Pancreas (tissue), 10 donors: Measurements from ENCODE around the gene TSPAN4. TPM values are rescaled to one million over a fixed set of nuclear protein-coding genes. Genes with fewer than 3 reads are reported as not detected.

Experiments
- ATAC-seq, 4 donors: fragments of 200-7000 bp; cut with Tn5 transposase; one replicate each; pipeline versions ENCODE4 v1.8.0 to v1.9.1; 2020; ENCODE audit warnings: mild to moderate bottlenecking in 4 of 4, moderate library complexity in 4 of 4
- DNase-seq, 6 donors: peaks; one replicate each; pipeline ENCODE4 v3.0.0-alpha.2; 2020
- FAIRE-seq: peaks from 2 replicates; lab custom pipeline; 2012; peaks lifted over from hg19 to GRCh38; lab: Jason Lieb, UNC
- H3K27ac ChIP-seq, 4 donors: fragments of 200-600 bp; sonication (generic); 1 replicate in 3 of 4; 2 replicates in 1 of 4; pipeline versions ENCODE4 v1.5.0 to v1.8.0; 2020
- H3K27me3 ChIP-seq, 4 donors: fragments of 200-600 bp; one replicate each; pipeline ENCODE4 v1.8.0; 2021
- H3K36me3 ChIP-seq, 3 donors: fragments of 200-600 bp; sonication (generic) in 1 of 3; one replicate each; pipeline versions ENCODE4 v1.5.0 to v1.8.0; 2020 to 2021
- H3K4me1 ChIP-seq, 3 donors: fragments of 200-600 bp; one replicate each; pipeline ENCODE4 v1.8.0; 2021
- H3K4me3 ChIP-seq, 4 donors: fragments of 200-600 bp; sonication (generic) in 2 of 4; one replicate each; pipeline versions ENCODE4 v1.5.0 to v1.8.0; 2020 to 2021
- H3K9me3 ChIP-seq, 4 donors: fragments of 200-600 bp; one replicate each; pipeline ENCODE4 v1.8.0; 2021
- WGBS, 2 donors: extraction: QIAGEN DNeasy Blood & Tissue Kit; methylation state at CpG; one replicate each; pipeline ENCODE4 v1.1.7; 2013; 5-methylcytosine and 5-hydroxymethylcytosine counted together
- intact Hi-C, 3 donors: fragments of 100-400 bp; cut with DNase I; formaldehyde crosslinking; loops; one replicate each; pipeline versions ENCODE4 v1.11.1 to v1.14.2; 2022
- polyA plus RNA-seq, 2 donors: library from polyadenylated mRNA; stranded (reverse); fragments of 200-250 nt; gene quantifications; one replicate each; pipeline ENCODE4 v1.2.3, GENCODE V29; 2013
- total RNA-seq, 6 donors: library from RNA; stranded (reverse); fragmentation: NEBNext Ultra II Directional in 4 of 6; extraction: Animal tissue kit (Norgen Biotek cat#: 25700) in 4 of 6; gene quantifications; one replicate each; pipeline versions ENCODE4 v1.2.1 to v1.2.4, GENCODE V29; 2021 to 2023
- TF ChIP-seq, protein P1 (sequence below), 4 donors: fragments of 200-600 bp; sonication (generic) in 3 of 4; IDR thresholded peaks; one replicate each; pipeline versions ENCODE4 v1.5.0 to v1.8.0; 2021; ENCODE audit warnings: antibody characterized with exemption in 4 of 4
- donor health status: healthy with polysubstance abuse.
- donor health status: DM: no; HTN: no; CAD: no; lungs with moderate emphysema.
- donor health status: DM: no; HTN: no; CAD: no.
- donor health status: control.
- donor health status: control.
- donor health status: Bipolar disorder and iron deficiency.
- donor health status: DM: yes; HTN: yes; CAD: no.
- donor health status: DM: no; HTN: no; CAD: no.
- donor health status: DM: no; HTN: no; CAD: no.
- donor health status: DM: yes; HTN: yes; CAD: no.

Gene TSPAN4
- total and polyA plus RNA-seq, 8 donors = 15.3 to 67.2 (median 20.3) TPM

DNA sequence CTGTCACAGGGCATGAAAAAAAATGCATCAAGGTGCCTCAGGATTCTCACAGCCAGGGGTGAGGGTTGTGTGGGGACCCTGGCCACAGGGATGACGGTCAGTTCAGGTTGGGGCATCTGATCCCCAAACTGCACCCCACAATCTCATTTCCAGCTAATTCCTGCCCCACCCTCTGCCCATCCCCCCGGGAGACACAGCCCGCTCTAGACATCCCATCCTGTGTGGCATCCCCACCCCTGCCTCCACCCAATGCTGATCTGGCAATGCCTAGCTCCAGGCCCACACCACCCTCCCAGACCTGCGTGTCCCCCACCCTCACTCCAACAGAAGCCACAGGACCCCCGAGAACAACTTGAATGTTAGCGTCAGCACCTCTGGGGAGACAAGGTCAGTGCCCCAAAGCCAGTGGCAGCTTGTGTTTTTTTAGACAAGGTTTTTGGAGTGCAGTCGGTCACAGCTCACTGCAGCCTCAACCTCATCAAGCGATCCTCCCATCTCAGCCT lies 25.3 kb downstream of the TSPAN4 start:
- intact Hi-C loops = no loop called here
- FAIRE-seq (no peak), ATAC-seq (no peak)

GRCh38 chr11:868394-868793 lies 25.7 kb downstream of the TSPAN4 start:
- Histone ChIP-seq H3K4me1 (no peaks in the 10 kb centered on the region), H3K27me3 (no peaks in the 10 kb centered on the region), H3K4me3 (no peak overlapping the region), H3K27ac (peak overlapping the region in 1 of 4 donors; percentile 17), H3K9me3 (no peaks in the 10 kb centered on the region), H3K36me3 (peaks cover 0 to 5% (median 0%) of the 10 kb centered on the region in 3 donors)
- intact Hi-C loops = no loop called here
- FAIRE-seq (no peak), DNase-seq (peak; percentile 54 to 90 (median 74)), ATAC-seq (peak; percentile 52 to 76 (median 68))
- WGBS, 2 donors = 51% methylated on average over 17 of the region's 17 CpGs
- TF ChIP-seq, protein P1, sequence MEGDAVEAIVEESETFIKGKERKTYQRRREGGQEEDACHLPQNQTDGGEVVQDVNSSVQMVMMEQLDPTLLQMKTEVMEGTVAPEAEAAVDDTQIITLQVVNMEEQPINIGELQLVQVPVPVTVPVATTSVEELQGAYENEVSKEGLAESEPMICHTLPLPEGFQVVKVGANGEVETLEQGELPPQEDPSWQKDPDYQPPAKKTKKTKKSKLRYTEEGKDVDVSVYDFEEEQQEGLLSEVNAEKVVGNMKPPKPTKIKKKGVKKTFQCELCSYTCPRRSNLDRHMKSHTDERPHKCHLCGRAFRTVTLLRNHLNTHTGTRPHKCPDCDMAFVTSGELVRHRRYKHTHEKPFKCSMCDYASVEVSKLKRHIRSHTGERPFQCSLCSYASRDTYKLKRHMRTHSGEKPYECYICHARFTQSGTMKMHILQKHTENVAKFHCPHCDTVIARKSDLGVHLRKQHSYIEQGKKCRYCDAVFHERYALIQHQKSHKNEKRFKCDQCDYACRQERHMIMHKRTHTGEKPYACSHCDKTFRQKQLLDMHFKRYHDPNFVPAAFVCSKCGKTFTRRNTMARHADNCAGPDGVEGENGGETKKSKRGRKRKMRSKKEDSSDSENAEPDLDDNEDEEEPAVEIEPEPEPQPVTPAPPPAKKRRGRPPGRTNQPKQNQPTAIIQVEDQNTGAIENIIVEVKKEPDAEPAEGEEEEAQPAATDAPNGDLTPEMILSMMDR (IDR thresholded peaks at IDR 0.05) = no peak

More for the DNA sequence above, 25.3 kb downstream of the TSPAN4 start:
- Histone ChIP-seq H3K36me3 (peaks cover 0 to 5% (median 0%) of the 10 kb centered on the region in 3 donors), H3K4me1 (no peaks in the 10 kb centered on the region), H3K27ac (peak overlapping the region in 1 of 4 donors; percentile 17), H3K4me3 (no peak overlapping the region), H3K9me3 (no peaks in the 10 kb centered on the region), H3K27me3 (no peaks in the 10 kb centered on the region)
- TF ChIP-seq, protein P1 (IDR thresholded peaks at IDR 0.05) = no peak
- 63 to 75% methylated on average over 8 of the region's 8 CpGs for WGBS, 2 donors
- DNase-seq = no peak

- peak in 2 of 4 donors; percentile 2 for ATAC-seq
- intact Hi-C loops = no loop called here
- no peaks in the 10 kb centered on the region for H3K4me1 ChIP-seq
- WGBS, 2 donors = 78 to 82% methylated on average over 12 of the region's 12 CpGs
- TF ChIP-seq, protein P1 (IDR thresholded peaks at IDR 0.05) = no peak
- no peak for DNase-seq
- no peak overlapping the region for H3K4me3 ChIP-seq
- no peaks in the 10 kb centered on the region for H3K9me3 ChIP-seq
- no peaks in the 10 kb centered on the region for H3K27me3 ChIP-seq
- H3K36me3 ChIP-seq = peaks cover 0 to 5% (median 0%) of the 10 kb centered on the region in 3 donors
- peak overlapping the region in 1 of 4 donors; percentile 17 for H3K27ac ChIP-seq
- FAIRE-seq = no peak
Measured at GRCh38 chr11:868802-869201, 26.1 kb downstream of the TSPAN4 start.

GRCh38 chr11:869399-870126 lies 26.9 kb downstream of the TSPAN4 start:
- Histone ChIP-seq H3K9me3 (no peaks in the 10 kb centered on the region), H3K4me3 (no peak overlapping the region), H3K36me3 (peaks cover 0 to 5% (median 0%) of the 10 kb centered on the region in 3 donors), H3K27ac (no peak overlapping the region), H3K27me3 (no peaks in the 10 kb centered on the region), H3K4me1 (no peaks in the 10 kb centered on the region)
- no peak for DNase-seq
- TF ChIP-seq, protein P1 (IDR thresholded peaks at IDR 0.05) = no peak
- no peak for ATAC-seq
- 90 to 91% methylated on average over 17 to 25 of the region's 25 CpGs for WGBS, 2 donors
- intact Hi-C loops = no loop called here
- FAIRE-seq = no peak

- TF ChIP-seq, protein P1 (IDR thresholded peaks at IDR 0.05) = no peak
- H3K27me3 ChIP-seq = no peaks in the 10 kb centered on the region
- no peak for DNase-seq
- no peak for FAIRE-seq
- 72 to 76% methylated on average over 8 of the region's 8 CpGs for WGBS, 2 donors
- intact Hi-C loops = no loop called here
- no peaks in the 10 kb centered on the region for H3K4me1 ChIP-seq
- peak in 1 of 4 donors; percentile 11 for ATAC-seq
- no peak overlapping the region for H3K27ac ChIP-seq
- H3K9me3 ChIP-seq = no peaks in the 10 kb centered on the region
- H3K36me3 ChIP-seq = peaks cover 0 to 5% (median 0%) of the 10 kb centered on the region in 3 donors
- H3K4me3 ChIP-seq = no peak overlapping the region
Measured at GRCh38 chr11:870127-870413, 27.4 kb downstream of the TSPAN4 start.
